ENCODE measurements around the gene SHISA7.
"Not testable (repeated sequence)": the region's sequence is repeated elsewhere in the genome, so short reads cannot be mapped to it uniquely, and the experiment has no call there.

The SHISA7 gene

DNA sequence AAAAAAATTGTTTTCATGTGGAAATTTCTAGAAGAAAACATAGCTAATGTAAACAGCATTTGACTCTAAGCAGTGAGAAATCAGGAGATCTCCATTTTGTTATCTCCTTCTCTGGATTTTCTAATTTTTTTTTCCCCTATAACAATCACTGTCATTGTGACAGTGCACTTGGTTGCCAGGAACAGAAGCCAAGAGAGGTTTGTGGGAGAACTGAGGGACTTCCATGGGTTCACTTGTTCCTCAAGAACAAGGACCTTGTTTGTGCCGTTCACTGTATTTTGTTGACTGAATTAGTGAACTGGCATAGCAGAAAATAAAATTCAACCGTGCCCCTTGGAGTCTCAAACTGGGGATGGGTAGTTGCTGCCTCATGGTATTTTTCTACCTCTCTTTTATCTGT, 17.1 kb downstream of the SHISA7 start:
- Histone ChIP-seq H3K27ac (ENCODE audit: extremely low read depth, low read depth, low read length) (no peak overlapping the region), H3K4me1 (ENCODE audit: control insufficient read depth, insufficient read depth, low read length) (no peaks in the 10 kb centered on the region), H3K4me3 (ENCODE audit: low read depth, low read length) (no peak overlapping the region), H3K36me3 (ENCODE audit: control insufficient read depth in 2 of 2, insufficient read depth in 1 of 2, low read length in 2 of 2) (no peaks in the 10 kb centered on the region), H3K9me3 (ENCODE audit: control insufficient read depth, insufficient read depth, low read depth, low read length) (no peaks in the 10 kb centered on the region)
- no peak for TF ChIP-seq ZNF600 (tag by site-specific recombination; IDR thresholded peaks at IDR 0.05)
- no peak for TF ChIP-seq ZNF169 (tag by site-specific recombination; IDR thresholded peaks at IDR 0.05)
- no peak for TF ChIP-seq ZBTB11 (tag by site-specific recombination; conservative IDR thresholded peaks at IDR 0.05; ENCODE audit: low read depth)
- no peak for TF ChIP-seq ZNF175 (tag by site-specific recombination; IDR thresholded peaks at IDR 0.05)
- TF ChIP-seq RBAK (tag by site-specific recombination; IDR thresholded peaks at IDR 0.05): no peak
- CTCF ChIA-PET: interaction anchor here (1.1 to 2.5 kb wide), 5 partner anchors 8 to 266 kb away, joined by 3 to 8 read pairs (median 6); no protein-coding TSS in a partner anchor
- POLR2A ChIA-PET: interaction anchor here (1.0 kb wide), 1 partner anchor 198 kb away, joined by 6 read pairs; the partner anchor contains the start of gene ZNF784

DNA sequence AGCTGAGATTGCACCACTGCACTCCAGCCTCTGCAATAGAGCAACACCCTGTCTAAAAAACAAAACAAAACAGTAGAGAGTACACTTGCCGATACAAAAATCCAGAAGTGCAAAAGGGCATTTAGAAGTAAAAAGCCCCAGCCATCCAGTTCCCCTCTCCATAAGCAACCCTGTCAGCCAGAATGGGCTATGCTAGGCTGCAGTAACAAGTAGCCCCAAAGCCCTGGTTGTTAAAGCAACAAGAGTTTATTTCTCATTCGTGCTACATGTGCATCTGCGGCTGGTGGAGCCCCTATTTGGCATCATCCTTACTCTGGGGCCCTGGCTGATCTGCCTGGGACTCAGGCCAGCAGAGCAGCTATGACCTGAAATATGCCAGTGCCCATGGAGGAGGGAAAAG, 18.6 kb downstream of the SHISA7 start:
- no peaks in the 10 kb centered on the region for H3K9me3 ChIP-seq (ENCODE audit: control insufficient read depth, insufficient read depth, low read depth, low read length)
- TF ChIP-seq ZNF23 (tag by site-specific recombination; IDR thresholded peaks at IDR 0.05; ENCODE audit: borderline replicate concordance): no peak
- TF ChIP-seq ZEB2 (tag by site-specific recombination; IDR thresholded peaks at IDR 0.05): no peak
- TF ChIP-seq, protein P1, sequence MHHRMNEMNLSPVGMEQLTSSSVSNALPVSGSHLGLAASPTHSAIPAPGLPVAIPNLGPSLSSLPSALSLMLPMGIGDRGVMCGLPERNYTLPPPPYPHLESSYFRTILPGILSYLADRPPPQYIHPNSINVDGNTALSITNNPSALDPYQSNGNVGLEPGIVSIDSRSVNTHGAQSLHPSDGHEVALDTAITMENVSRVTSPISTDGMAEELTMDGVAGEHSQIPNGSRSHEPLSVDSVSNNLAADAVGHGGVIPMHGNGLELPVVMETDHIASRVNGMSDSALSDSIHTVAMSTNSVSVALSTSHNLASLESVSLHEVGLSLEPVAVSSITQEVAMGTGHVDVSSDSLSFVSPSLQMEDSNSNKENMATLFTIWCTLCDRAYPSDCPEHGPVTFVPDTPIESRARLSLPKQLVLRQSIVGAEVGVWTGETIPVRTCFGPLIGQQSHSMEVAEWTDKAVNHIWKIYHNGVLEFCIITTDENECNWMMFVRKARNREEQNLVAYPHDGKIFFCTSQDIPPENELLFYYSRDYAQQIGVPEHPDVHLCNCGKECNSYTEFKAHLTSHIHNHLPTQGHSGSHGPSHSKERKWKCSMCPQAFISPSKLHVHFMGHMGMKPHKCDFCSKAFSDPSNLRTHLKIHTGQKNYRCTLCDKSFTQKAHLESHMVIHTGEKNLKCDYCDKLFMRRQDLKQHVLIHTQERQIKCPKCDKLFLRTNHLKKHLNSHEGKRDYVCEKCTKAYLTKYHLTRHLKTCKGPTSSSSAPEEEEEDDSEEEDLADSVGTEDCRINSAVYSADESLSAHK (tag by site-specific recombination; IDR thresholded peaks at IDR 0.05): no peak
- TF ChIP-seq GLIS2 (tag by site-specific recombination; IDR thresholded peaks at IDR 0.05): no peak
- CTCF ChIA-PET: interaction anchor here (1.6 to 2.5 kb wide), 2 partner anchors 43 to 264 kb away, joined by 3 to 7 read pairs; no protein-coding TSS in a partner anchor
- H3K27ac ChIP-seq (ENCODE audit: extremely low read depth, low read depth, low read length): no peak overlapping the region
- H3K4me1 ChIP-seq (ENCODE audit: control insufficient read depth, insufficient read depth, low read length): no peaks in the 10 kb centered on the region
- no peaks in the 10 kb centered on the region for H3K36me3 ChIP-seq (ENCODE audit: control insufficient read depth in 2 of 2, insufficient read depth in 1 of 2, low read length in 2 of 2)
- H3K4me3 ChIP-seq (ENCODE audit: low read depth, low read length): no peak overlapping the region
- POLR2A ChIA-PET: interaction anchor here (0.8 kb wide), 1 partner anchor 26 kb away, joined by 4 read pairs; no protein-coding TSS in a partner anchor

- H3K27ac ChIP-seq (ENCODE audit: extremely low read depth, low read depth, low read length): no peak overlapping the region
- no peak overlapping the region for H3K4me3 ChIP-seq (ENCODE audit: low read depth, low read length)
- TF ChIP-seq ATF2 (tag by site-specific recombination; IDR thresholded peaks at IDR 0.05; ENCODE audit: low read depth) (peak; percentile 56; the same call in 1 of the 2 replicates), ZNF2 (tag by site-specific recombination; IDR thresholded peaks at IDR 0.05) (no peak)
- ChIA-PET POLR2A (interaction anchor here (0.5 kb wide), 1 partner anchor 182 kb away, joined by 3 read pairs; no protein-coding TSS in a partner anchor), CTCF (interaction anchor here (0.7 to 1.6 kb wide), 3 partner anchors 121 to 282 kb away, joined by 4 to 8 read pairs (median 6); no protein-coding TSS in a partner anchor)
- no peaks in the 10 kb centered on the region for H3K4me1 ChIP-seq (ENCODE audit: control insufficient read depth, insufficient read depth, low read length)
- no peaks in the 10 kb centered on the region for H3K9me3 ChIP-seq (ENCODE audit: control insufficient read depth, insufficient read depth, low read depth, low read length)
- H3K36me3 ChIP-seq (ENCODE audit: control insufficient read depth in 2 of 2, insufficient read depth in 1 of 2, low read length in 2 of 2): no peaks in the 10 kb centered on the region
Measured at GRCh38 chr19:55423225-55424005, 19.7 kb downstream of the SHISA7 start.

- H3K9me3 ChIP-seq (ENCODE audit: control insufficient read depth, insufficient read depth, low read depth, low read length); H3K27ac ChIP-seq (ENCODE audit: extremely low read depth, low read depth, low read length); H3K4me1 ChIP-seq (ENCODE audit: control insufficient read depth, insufficient read depth, low read length); CTCF ChIA-PET; H3K4me3 ChIP-seq (ENCODE audit: low read depth, low read length); H3K36me3 ChIP-seq (ENCODE audit: control insufficient read depth in 2 of 2, insufficient read depth in 1 of 2, low read length in 2 of 2): not testable (repeated sequence)
- POLR2A ChIA-PET: interaction anchor here (1.5 kb wide), 1 partner anchor 13 kb away, joined by 7 read pairs; the partner anchor contains the start of gene UBE2S
Measured at GRCh38 chr19:55421281-55421680, 21.8 kb downstream of the SHISA7 start.
